ENCODE results near the gene QSOX1.
"Not testable (repeated sequence)": the region's sequence is repeated elsewhere in the genome, so short reads cannot be mapped to it uniquely, and the experiment has no call there.

The QSOX1 gene

DNA sequence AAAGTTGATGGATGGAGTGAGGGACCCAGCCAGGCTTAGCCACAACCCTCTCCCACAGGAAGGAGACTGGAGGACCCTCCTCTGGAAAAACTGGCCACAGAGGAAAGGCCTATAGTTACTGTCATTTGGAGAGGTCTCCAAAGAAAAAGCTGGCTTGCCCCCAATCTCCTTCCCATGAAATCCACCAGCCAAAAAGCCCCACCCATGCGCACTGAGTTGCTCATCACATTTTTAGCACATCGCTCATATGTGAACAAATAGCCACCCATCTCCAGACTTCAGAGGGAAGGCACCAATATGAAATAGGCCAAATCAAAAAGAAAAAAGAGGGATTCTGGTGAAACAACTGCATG lies 36.9 kb upstream of the QSOX1 start:
- no peak for DNase-seq (ENCODE audit: low read depth)
- H3K4me3 ChIP-seq (ENCODE audit: low read depth, low read length) = no peak overlapping the region
- TF ChIP-seq, protein P1, sequence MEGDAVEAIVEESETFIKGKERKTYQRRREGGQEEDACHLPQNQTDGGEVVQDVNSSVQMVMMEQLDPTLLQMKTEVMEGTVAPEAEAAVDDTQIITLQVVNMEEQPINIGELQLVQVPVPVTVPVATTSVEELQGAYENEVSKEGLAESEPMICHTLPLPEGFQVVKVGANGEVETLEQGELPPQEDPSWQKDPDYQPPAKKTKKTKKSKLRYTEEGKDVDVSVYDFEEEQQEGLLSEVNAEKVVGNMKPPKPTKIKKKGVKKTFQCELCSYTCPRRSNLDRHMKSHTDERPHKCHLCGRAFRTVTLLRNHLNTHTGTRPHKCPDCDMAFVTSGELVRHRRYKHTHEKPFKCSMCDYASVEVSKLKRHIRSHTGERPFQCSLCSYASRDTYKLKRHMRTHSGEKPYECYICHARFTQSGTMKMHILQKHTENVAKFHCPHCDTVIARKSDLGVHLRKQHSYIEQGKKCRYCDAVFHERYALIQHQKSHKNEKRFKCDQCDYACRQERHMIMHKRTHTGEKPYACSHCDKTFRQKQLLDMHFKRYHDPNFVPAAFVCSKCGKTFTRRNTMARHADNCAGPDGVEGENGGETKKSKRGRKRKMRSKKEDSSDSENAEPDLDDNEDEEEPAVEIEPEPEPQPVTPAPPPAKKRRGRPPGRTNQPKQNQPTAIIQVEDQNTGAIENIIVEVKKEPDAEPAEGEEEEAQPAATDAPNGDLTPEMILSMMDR (IDR thresholded peaks at IDR 0.05; ENCODE audit: control insufficient read depth, extremely low read depth, insufficient read depth) = no peak

DNA sequence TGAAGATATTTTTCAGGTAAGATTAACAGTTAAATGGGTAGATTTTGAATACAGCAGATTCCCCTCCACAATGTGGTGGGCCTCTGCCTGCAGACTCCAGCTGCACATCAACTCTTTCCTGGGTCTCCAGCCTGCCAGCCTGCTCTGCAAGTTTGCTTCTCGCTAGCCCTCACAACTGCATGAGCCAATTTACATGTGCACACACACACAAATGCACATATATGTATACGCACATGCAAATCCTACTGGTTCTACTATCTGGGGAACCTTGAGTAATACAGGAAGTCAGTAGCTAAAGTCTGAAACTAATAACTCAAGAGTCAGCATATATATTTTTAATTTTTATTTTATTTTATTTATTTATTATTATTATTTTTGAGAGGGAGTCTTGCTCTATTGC lies 34.8 kb upstream of the QSOX1 start:
- TF ChIP-seq, protein P1 (IDR thresholded peaks at IDR 0.05; ENCODE audit: control insufficient read depth, extremely low read depth, insufficient read depth) = no peak

DNA sequence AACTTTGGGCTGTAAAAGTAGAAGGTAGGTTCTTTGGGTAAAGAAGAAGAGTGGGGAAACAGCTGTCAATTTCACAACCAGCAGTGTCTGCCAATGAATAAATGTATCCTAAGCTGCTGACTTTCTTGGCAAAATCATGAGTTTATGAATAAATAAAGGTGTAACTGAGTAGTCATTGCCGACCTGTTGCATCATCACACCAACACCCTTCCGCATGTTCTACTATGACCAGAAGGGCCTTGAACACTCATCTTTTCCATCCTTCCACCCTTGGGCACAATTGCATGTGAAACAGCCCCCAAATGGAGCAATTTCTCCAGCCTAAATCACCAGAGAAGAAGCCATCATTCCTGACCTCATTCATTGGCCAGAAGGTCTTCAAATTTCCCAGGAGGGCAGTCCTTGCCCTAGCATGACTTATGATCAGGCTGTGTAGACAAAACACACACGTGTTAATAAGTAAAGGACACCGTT lies 31.2 kb upstream of the QSOX1 start:
- no peak overlapping the region for H3K4me3 ChIP-seq (ENCODE audit: low read depth, low read length)
- TF ChIP-seq, protein P1 (IDR thresholded peaks at IDR 0.05; ENCODE audit: control insufficient read depth, extremely low read depth, insufficient read depth) = no peak
- DNase-seq (ENCODE audit: low read depth) = no peak

More for the DNA sequence above, 34.8 kb upstream of the QSOX1 start:
- no peak for DNase-seq (ENCODE audit: low read depth)
- no peak overlapping the region for H3K4me3 ChIP-seq (ENCODE audit: low read depth, low read length)

DNA sequence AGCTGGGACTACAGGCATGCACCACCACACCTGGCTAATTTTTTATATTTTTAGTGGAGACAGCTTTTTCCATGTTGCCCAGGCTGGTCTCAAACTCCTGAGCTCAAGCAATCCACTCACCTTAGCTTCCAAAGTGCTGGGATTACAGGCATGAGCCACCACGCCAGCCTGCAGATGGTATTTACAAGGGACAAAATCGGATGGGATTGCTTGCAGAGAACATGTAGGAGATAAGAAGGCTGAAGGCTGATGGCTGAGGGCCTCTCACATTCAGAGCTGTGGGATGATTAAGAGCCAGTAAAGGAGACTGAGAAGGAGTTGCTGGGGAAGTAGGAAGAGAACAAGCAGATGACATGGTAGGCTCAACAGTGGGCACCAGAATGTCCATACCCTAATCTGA lies 24.0 kb upstream of the QSOX1 start:
- TF ChIP-seq, protein P1 (IDR thresholded peaks at IDR 0.05; ENCODE audit: control insufficient read depth, extremely low read depth, insufficient read depth) = no peak
- DNase-seq (ENCODE audit: low read depth) = no peak

DNA sequence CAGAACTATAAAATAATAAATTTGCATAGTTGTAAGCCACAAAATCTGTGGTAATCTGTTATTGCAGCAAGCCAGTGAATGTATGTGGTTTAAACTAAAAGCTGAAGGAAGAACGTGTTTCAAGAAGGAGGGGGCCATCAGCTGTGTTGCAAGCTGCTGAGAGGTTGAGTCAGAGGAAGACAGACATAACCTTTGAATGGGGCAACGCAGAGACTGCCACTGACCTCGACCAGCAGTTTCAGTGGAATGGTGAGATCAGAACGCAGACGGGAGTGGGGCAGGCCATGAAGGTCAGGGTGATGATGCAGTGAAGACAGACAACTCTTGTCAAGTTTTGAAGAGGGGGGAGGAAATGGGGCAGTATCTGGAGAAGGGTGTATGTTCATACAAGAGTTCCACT lies 23.2 kb upstream of the QSOX1 start:
- DNase-seq (ENCODE audit: low read depth) = no peak
- TF ChIP-seq, protein P1 (IDR thresholded peaks at IDR 0.05; ENCODE audit: control insufficient read depth, extremely low read depth, insufficient read depth) = no peak

More for the DNA sequence above, 24.0 kb upstream of the QSOX1 start:
- H3K4me3 ChIP-seq (ENCODE audit: low read depth, low read length) = no peak overlapping the region

DNA sequence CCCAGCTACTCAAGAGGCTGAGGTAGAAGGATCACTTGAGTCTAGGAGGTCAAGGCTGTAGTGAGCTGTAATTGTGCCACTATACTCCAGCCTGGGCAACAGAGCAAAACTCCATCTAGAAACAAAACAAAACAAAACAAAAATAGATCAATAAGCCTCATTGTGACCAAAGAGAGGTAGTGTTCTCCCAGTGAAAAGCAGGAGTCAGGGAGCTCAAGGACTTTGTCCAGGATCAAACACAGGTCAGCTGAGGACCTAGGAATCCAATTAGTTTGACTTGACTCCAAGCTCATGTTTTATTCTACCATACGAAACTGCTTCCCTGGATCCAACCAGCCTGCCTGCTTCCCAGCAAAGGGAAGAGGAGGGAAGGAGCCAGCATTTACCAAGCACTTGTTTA lies 21.5 kb upstream of the QSOX1 start:
- TF ChIP-seq, protein P1 (IDR thresholded peaks at IDR 0.05; ENCODE audit: control insufficient read depth, extremely low read depth, insufficient read depth) = no peak
- DNase-seq (ENCODE audit: low read depth) = no peak
- no peak overlapping the region for H3K4me3 ChIP-seq (ENCODE audit: low read depth, low read length)

More for the DNA sequence above, 23.2 kb upstream of the QSOX1 start:
- H3K4me3 ChIP-seq (ENCODE audit: low read depth, low read length) = no peak overlapping the region

DNA sequence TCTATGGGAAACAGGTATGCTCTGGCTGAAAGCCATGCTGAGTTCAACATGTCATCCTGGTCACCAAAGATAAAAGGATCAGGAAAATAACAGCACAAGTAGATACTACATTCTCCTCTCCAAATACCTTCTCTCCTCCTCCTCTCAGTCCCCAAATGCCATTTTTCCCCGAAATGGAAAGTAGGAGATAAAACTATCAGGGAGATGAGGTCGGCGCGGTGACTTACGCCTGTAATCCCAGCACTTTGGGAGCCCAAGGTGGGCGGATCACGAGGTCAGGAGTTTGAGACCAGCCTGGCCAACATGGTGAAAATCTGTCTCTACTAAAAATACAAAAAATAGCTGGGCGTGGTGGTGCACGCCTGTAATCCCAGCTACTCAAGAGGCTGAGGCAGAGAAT lies 21.0 kb upstream of the QSOX1 start:
- H3K4me3 ChIP-seq (ENCODE audit: low read depth, low read length); DNase-seq (ENCODE audit: low read depth): not testable (repeated sequence)
